PFSK-1 (cell line): ENCODE measurements around the gene DCAF11.

Experiments used
- FOXP2 ChIP-seq: optimal IDR thresholded peaks from 2 replicates; pipeline ENCODE3; 2011; ENCODE audit warnings: borderline replicate concordance, control low read depth, inconsistent platforms; ENCODE audit not compliant: insufficient read depth; ENCODE audit errors: extremely low read length, extremely low read depth
- POLR2AphosphoS5 ChIP-seq: IDR thresholded peaks from 2 replicates; pipeline ENCODE4 v1.6.1; 2012; ENCODE audit warnings: low read depth, mild to moderate bottlenecking, control low read depth, low read length, moderate library complexity
- REST ChIP-seq, 2 experiments: IDR thresholded peaks; 2 replicates each; pipeline versions ENCODE4 v1.6.1 to v1.8.0; 2011 to 2012; ENCODE audit warnings: low read depth in 2 of 2, low read length in 2 of 2, control low read depth in 1 of 2, inconsistent platforms in 1 of 2, mild to moderate bottlenecking in 1 of 2, moderate library complexity in 1 of 2; ENCODE audit not compliant: insufficient read depth in 1 of 2
- SIN3A ChIP-seq: IDR thresholded peaks from 2 replicates; pipeline ENCODE4 v1.6.1; 2012; ENCODE audit warnings: mild to moderate bottlenecking, low read length, moderate library complexity, borderline replicate concordance; ENCODE audit not compliant: insufficient read depth
- TAF1 ChIP-seq: IDR thresholded peaks from 2 replicates; pipeline ENCODE4 v1.6.1; 2012; ENCODE audit warnings: low read length, control low read depth, borderline replicate concordance; ENCODE audit not compliant: insufficient read depth

DCAF11 gene

GRCh38 chr14:24130380-24130716 is 15.8 kb downstream of the DCAF11 start, which contains the start of gene FITM1:
Gene FITM1 (plus strand): TSS chr14:24130659. CDS start chr14:24131564, 905 bp downstream.
- TF ChIP-seq REST (IDR thresholded peaks at IDR 0.05; ENCODE audit: insufficient read depth in 1 of 2, low read depth in 2 of 2, low read length in 2 of 2) (no peak), FOXP2 (no peak), SIN3A (no peak), POLR2AphosphoS5 (no peak), TAF1 (no peak)

GRCh38 chr14:24130717-24131548 is 16.4 kb downstream of the DCAF11 start:
- TF ChIP-seq SIN3A (no peak), TAF1 (no peak), REST (IDR thresholded peaks at IDR 0.05; ENCODE audit: insufficient read depth in 1 of 2, low read depth in 2 of 2, low read length in 2 of 2) (no peak), FOXP2 (no peak), POLR2AphosphoS5 (no peak)

- TF ChIP-seq POLR2AphosphoS5 (no peak), FOXP2 (no peak), TAF1 (no peak)
These were observed 17.0 kb downstream of the DCAF11 start for GRCh38 chr14:24131549-24131966.

GRCh38 chr14:24132061-24132685 is 17.6 kb downstream of the DCAF11 start:
- no peak for TF ChIP-seq TAF1
- no peak for TF ChIP-seq POLR2AphosphoS5
- TF ChIP-seq SIN3A, result no peak
- no peak for TF ChIP-seq FOXP2
- no peak for TF ChIP-seq REST (IDR thresholded peaks at IDR 0.05; ENCODE audit: insufficient read depth in 1 of 2, low read depth in 2 of 2, low read length in 2 of 2)

- TF ChIP-seq REST (IDR thresholded peaks at IDR 0.05; ENCODE audit: insufficient read depth in 1 of 2, low read depth in 2 of 2, low read length in 2 of 2) (no peak), TAF1 (no peak), SIN3A (no peak), FOXP2 (no peak), POLR2AphosphoS5 (no peak)
These were observed 18.4 kb downstream of the DCAF11 start for GRCh38 chr14:24132976-24133375.
